Coronary artery (tissue), 2 donors: ENCODE measurements around the gene SMIM38.
A peak's percentile ranks its signal among the peaks of the same experiment; 100 is the strongest.

Experiments used
- DNase-seq: peaks from one replicate; pipeline ENCODE4 v3.0.0-alpha.2; 2017; ENCODE audit warnings: low spot score
- H3K27ac ChIP-seq, 2 donors: fragments of 200-600 bp; sonication (generic); one replicate each; pipeline ENCODE4 v1.5.1; 2016 to 2019
- H3K4me3 ChIP-seq: fragments of 200-600 bp; sonication (generic); 2 replicates; pipeline ENCODE4 v1.5.1; 2016; ENCODE audit warnings: mild to moderate bottlenecking, moderate library complexity
- CTCF ChIP-seq: fragments of 200-600 bp; sonication (generic); IDR thresholded peaks from one replicate; pipeline ENCODE4 v1.5.1; 2019; ENCODE audit warnings: antibody characterized with exemption

Gene SMIM38

GRCh38 chr11:69154211-69154913, 1.4 kb upstream of the SMIM38 start:
- Histone ChIP-seq H3K27ac (no peak overlapping the region), H3K4me3 (no peak overlapping the region)
- DNase-seq: no peak
- no peak for TF ChIP-seq CTCF

- H3K4me3 ChIP-seq: no peak overlapping the region
- no peak overlapping the region for H3K27ac ChIP-seq
- no peak for DNase-seq
- no peak for TF ChIP-seq CTCF
Measured at GRCh38 chr11:69154938-69155301, 815 bp upstream of the SMIM38 start.

GRCh38 chr11:69156235-69156639, 502 bp downstream of the SMIM38 start:
- no peak for DNase-seq
- no peak for TF ChIP-seq CTCF
- Histone ChIP-seq H3K4me3 (no peak overlapping the region), H3K27ac (peak overlapping the region in 1 of 2 donors; percentile 67)

GRCh38 chr11:69156673-69157155, 979 bp downstream of the SMIM38 start:
- DNase-seq: no peak
- peak overlapping the region; percentile 50 for H3K4me3 ChIP-seq
- TF ChIP-seq CTCF: no peak
- H3K27ac ChIP-seq: peak overlapping the region; percentile 43 to 67

GRCh38 chr11:69157156-69157821, 1.6 kb downstream of the SMIM38 start:
- no peak for DNase-seq
- H3K4me3 ChIP-seq: peak overlapping the region; percentile 50
- TF ChIP-seq CTCF: no peak
- peak overlapping the region; percentile 43 to 67 for H3K27ac ChIP-seq

GRCh38 chr11:69157822-69158231, 2.1 kb downstream of the SMIM38 start:
- H3K4me3 ChIP-seq: peak overlapping the region; percentile 50
- TF ChIP-seq CTCF: no peak
- no peak for DNase-seq
- peak overlapping the region; percentile 43 to 67 for H3K27ac ChIP-seq
